ENCODE results near the gene DYNLT3.

The DYNLT3 gene, protein sequence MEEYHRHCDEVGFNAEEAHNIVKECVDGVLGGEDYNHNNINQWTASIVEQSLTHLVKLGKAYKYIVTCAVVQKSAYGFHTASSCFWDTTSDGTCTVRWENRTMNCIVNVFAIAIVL

DNA sequence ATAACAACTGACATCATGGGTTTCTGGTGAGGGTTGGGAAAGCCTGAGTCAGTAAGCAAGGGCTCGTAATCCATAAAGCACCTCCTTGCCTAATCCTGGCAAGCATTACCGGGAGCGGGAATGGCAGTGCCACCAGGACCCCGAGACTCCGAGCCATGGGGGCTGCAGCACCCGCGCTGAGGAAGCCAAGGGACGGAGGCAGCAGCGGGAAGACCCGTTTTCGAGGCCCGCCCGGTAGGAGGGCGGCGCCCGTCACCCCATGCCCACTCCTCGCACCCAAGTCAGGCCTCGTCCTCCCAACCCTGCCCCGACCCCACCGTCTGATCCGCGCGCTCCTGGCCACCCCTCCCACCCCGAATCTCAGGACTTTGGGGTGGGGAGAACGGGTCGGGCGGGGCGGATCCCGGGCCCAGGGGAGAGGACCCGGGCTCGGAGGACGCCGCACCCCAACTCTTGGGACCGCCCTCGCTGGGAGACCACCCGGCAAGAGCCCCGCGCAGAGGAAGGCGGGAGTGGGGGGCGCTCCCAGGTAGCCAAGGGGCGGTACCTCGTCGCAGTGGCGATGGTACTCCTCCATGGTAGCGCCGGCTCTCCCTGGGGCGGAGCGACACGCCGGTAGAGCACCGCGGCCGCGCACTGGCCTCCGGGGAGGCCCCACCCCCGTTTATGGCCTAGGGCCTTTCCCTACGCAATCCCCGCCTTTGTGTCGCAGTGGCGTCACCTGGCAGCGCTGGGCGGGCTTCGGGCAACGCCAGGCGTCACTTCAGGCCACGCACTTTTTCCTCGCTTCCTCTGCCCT, at the start of gene DYNLT3:
Gene DYNLT3, minus strand, starts transcription at position 638 of the 799 bp plus-strand sequence. Its CDS starts 61 bp downstream, at position 577.
- Mint-ChIP-seq H3K4me1 (ENCODE audit: low read depth) (peaks cover 33% of the 10 kb centered on the region), H3K36me3 (ENCODE audit: low read depth) (peaks cover 2% of the 10 kb centered on the region), H3K27ac (peak within 1 kb of the TSS; percentile 96), H3K4me3 (peak within 1 kb of the TSS; percentile 75), H3K27me3 (peaks cover 29% of the 10 kb centered on the region), H3K9me3 (no peaks in the 10 kb centered on the region)
- peak; percentile 81 for DNase-seq

DNA sequence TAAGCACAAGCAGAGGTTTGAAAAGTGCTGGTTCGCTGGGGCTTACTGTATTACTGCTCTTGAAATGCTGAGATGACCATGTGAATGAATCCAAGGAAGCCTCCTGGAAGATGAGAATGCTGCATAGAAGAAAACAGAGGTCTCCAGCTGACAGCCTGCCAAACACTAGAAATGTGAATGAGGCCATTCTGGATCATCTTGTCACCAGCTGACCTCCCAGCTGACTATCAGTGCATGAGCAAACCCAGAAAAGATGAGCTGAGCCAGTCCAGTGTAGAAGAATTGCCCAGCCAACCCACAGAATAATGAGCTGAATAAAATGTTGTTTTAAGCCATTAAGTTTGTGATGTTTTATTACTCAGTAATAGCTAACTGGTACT, 49.1 kb upstream of the DYNLT3 start:
- Mint-ChIP-seq H3K9me3 (no peaks in the 10 kb centered on the region), H3K36me3 (ENCODE audit: low read depth) (no peaks in the 10 kb centered on the region), H3K4me3 (no peak overlapping the region), H3K4me1 (ENCODE audit: low read depth) (no peaks in the 10 kb centered on the region), H3K27ac (no peak overlapping the region), H3K27me3 (peaks cover 30% of the 10 kb centered on the region)
- no peak for DNase-seq

DNA sequence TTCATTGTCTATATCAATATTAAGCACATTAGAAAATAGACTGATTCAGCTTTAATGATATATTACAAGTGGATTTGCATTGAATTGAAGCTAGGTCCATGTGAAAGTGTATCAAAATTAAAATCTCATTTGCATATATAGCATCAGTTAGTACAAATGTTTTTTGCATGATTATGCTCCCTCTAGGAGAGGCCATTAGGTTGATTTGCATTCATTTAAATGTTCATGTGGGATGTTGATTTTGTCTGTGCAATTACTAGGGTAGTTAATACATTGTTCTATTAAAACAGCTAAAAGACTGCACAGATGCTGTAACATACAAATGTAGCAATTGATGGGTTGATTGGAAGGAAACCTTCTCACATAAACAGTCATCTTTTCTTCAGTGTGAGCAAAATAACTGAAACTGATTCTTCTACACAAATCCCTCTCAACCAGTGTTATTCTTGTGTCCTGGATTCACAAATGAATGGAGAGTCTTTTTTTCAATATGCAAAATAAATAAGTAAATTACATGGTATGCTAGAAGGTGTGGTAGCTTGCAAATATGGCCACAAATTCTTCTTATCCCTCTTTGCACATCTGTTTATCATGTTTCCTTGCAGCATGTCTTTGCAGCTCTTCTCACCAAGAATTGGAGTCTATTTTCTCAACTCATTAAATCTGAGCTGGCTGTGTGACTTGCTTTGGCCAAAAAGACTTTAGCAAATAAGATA, 48.6 kb upstream of the DYNLT3 start:
- no peaks in the 10 kb centered on the region for H3K9me3 Mint-ChIP-seq
- H3K4me3 Mint-ChIP-seq = no peak overlapping the region
- H3K4me1 Mint-ChIP-seq (ENCODE audit: low read depth) = no peaks in the 10 kb centered on the region
- H3K27me3 Mint-ChIP-seq = peaks cover 27% of the 10 kb centered on the region
- no peaks in the 10 kb centered on the region for H3K36me3 Mint-ChIP-seq (ENCODE audit: low read depth)
- DNase-seq = no peak
- no peak overlapping the region for H3K27ac Mint-ChIP-seq

DNA sequence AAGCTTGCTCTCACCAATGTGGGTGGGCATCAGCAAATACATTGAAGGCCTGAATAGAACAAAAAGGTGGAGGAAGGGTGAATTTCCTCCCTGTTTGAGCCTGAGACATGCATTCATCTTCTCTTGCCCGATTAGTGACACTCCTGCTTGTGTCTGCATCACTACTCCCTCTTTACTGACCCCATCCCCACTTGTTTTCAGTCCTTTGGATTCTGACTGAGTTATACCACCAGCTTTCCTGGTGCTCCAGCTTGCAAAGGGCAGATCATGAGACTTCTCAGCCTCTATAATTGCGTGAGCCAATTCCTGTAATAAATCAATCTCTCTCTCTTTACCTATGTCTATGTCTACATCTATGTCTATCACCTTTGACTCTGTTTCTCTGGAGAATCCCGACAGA, 47.4 kb upstream of the DYNLT3 start:
- no peak for DNase-seq
- Mint-ChIP-seq H3K4me1 (ENCODE audit: low read depth) (no peaks in the 10 kb centered on the region), H3K36me3 (ENCODE audit: low read depth) (no peaks in the 10 kb centered on the region), H3K4me3 (no peak overlapping the region), H3K9me3 (no peaks in the 10 kb centered on the region), H3K27me3 (peaks cover 27% of the 10 kb centered on the region), H3K27ac (no peak overlapping the region)

- no peaks in the 10 kb centered on the region for H3K36me3 Mint-ChIP-seq (ENCODE audit: low read depth)
- no peak overlapping the region for H3K27ac Mint-ChIP-seq
- H3K9me3 Mint-ChIP-seq = no peaks in the 10 kb centered on the region
Observed at GRCh38 chrX:37888010-37888409, 40.6 kb upstream of the DYNLT3 start.

DNA sequence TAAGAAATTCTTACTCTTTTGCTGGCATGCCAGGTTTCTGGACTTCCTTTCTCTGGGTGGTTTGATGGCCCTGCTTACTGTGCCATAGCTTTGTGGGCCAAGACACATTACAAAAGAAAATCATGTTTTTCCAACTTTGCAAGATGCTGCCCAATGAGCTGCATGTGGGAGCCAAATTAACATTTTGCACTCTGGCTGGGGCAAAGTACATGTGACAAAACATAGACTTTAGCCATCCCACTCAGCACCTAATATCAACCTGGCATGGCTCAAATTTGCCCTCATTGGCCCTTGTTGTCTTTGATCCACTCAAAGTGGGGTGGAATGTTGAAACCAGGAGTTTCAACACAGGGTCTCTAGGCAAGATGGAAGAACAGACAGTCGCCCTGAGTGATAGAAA, 40.0 kb upstream of the DYNLT3 start:
- Mint-ChIP-seq H3K4me3 (no peak overlapping the region), H3K4me1 (ENCODE audit: low read depth) (no peaks in the 10 kb centered on the region), H3K9me3 (no peaks in the 10 kb centered on the region), H3K36me3 (ENCODE audit: low read depth) (no peaks in the 10 kb centered on the region), H3K27me3 (peaks cover 34% of the 10 kb centered on the region), H3K27ac (no peak overlapping the region)
- no peak for DNase-seq

More at GRCh38 chrX:37888010-37888409, 40.6 kb upstream of the DYNLT3 start:
- no peak for DNase-seq
- Mint-ChIP-seq H3K4me1 (ENCODE audit: low read depth) (no peaks in the 10 kb centered on the region), H3K27me3 (peaks cover 32% of the 10 kb centered on the region), H3K4me3 (no peak overlapping the region)

GRCh38 chrX:37883196-37883595, 35.8 kb upstream of the DYNLT3 start:
- DNase-seq = no peak
- Mint-ChIP-seq H3K4me3 (no peak overlapping the region), H3K9me3 (no peaks in the 10 kb centered on the region), H3K36me3 (ENCODE audit: low read depth) (no peaks in the 10 kb centered on the region), H3K27ac (no peak overlapping the region), H3K27me3 (peaks cover 62% of the 10 kb centered on the region), H3K4me1 (ENCODE audit: low read depth) (no peaks in the 10 kb centered on the region)

- Mint-ChIP-seq H3K4me3 (no peak overlapping the region), H3K27ac (no peak overlapping the region), H3K4me1 (ENCODE audit: low read depth) (no peaks in the 10 kb centered on the region), H3K27me3 (peaks cover 55% of the 10 kb centered on the region), H3K9me3 (no peaks in the 10 kb centered on the region), H3K36me3 (ENCODE audit: low read depth) (no peaks in the 10 kb centered on the region)
- no peak for DNase-seq
Observed at GRCh38 chrX:37879692-37880091, 32.3 kb upstream of the DYNLT3 start.

DNA sequence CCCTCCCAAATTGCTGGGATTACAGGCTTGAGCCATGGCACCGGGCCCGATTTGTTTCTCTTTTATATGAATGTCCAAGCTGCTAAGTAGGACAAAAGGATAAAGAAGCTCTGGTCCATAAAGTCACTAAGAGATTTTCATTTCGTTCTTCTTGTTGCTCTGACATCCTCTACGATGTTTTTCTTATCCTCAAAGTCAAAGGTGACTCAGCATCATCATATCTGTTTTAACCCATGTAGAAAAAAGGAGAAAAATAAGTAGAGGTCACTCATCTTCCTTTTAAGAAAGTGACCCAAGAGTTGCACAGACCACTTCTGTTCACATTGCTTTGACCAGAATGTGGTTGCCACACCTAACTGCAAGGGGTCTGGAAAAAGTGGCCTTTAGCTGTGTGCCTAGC, 29.3 kb upstream of the DYNLT3 start:
- H3K27me3 Mint-ChIP-seq = peaks cover 58% of the 10 kb centered on the region
- no peak for DNase-seq
- H3K4me1 Mint-ChIP-seq (ENCODE audit: low read depth) = no peaks in the 10 kb centered on the region
- no peak overlapping the region for H3K27ac Mint-ChIP-seq
- no peak overlapping the region for H3K4me3 Mint-ChIP-seq
- no peaks in the 10 kb centered on the region for H3K9me3 Mint-ChIP-seq
- H3K36me3 Mint-ChIP-seq (ENCODE audit: low read depth) = no peaks in the 10 kb centered on the region

DNA sequence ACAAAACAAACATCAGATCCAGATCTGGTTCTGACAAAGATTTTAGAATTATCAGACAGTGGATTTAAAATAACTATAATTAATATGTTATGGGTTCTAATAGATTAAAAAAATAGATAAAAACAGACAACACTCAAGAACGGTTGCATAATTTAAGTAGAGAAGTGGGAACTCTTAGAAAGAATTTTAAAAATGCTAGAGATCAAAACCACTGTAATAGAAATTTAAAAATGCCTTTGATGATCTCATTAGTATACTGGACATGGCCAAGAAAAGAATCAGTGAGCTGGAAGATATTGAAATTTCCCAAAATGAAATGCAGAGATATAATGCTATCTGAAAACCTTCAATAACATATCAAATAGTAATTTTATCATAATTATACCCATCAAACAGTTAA, 28.3 kb upstream of the DYNLT3 start:
- H3K27me3 Mint-ChIP-seq = peaks cover 56% of the 10 kb centered on the region
- H3K4me1 Mint-ChIP-seq (ENCODE audit: low read depth) = no peaks in the 10 kb centered on the region

DNA sequence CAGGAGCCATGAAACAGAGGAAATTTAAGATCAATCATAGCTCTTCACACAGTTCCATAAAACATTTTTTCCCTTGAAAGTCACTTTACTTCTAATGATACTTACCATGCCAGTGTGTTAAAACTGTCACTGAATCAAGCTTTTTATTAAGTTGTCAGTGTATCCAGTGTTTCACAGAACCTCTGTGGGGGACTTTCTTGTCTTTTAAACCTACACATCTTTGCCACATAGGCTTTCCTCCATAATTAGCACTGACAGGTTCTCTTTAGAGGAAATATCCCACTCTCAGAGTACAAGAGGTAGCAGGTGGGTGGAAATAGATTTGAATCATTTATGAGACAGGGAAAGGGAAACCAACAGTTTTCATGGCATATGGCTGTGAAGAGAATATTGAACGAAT, 25.8 kb upstream of the DYNLT3 start:
- Mint-ChIP-seq H3K9me3 (no peaks in the 10 kb centered on the region), H3K36me3 (ENCODE audit: low read depth) (no peaks in the 10 kb centered on the region), H3K27ac (no peak overlapping the region), H3K4me3 (no peak overlapping the region), H3K27me3 (peaks cover 53% of the 10 kb centered on the region), H3K4me1 (ENCODE audit: low read depth) (peaks cover 3% of the 10 kb centered on the region)
- DNase-seq = no peak

More for the DNA sequence above, 28.3 kb upstream of the DYNLT3 start:
- H3K36me3 Mint-ChIP-seq (ENCODE audit: low read depth) = no peaks in the 10 kb centered on the region
- no peak overlapping the region for H3K4me3 Mint-ChIP-seq
- no peaks in the 10 kb centered on the region for H3K9me3 Mint-ChIP-seq
- no peak overlapping the region for H3K27ac Mint-ChIP-seq
- DNase-seq = no peak

GRCh38 chrX:37872303-37872655, 24.9 kb upstream of the DYNLT3 start:
- no peak for DNase-seq
- Mint-ChIP-seq H3K36me3 (ENCODE audit: low read depth) (no peaks in the 10 kb centered on the region), H3K27me3 (peaks cover 50% of the 10 kb centered on the region), H3K9me3 (no peaks in the 10 kb centered on the region), H3K4me1 (ENCODE audit: low read depth) (peaks cover 11% of the 10 kb centered on the region), H3K27ac (no peak overlapping the region), H3K4me3 (no peak overlapping the region)

GRCh38 chrX:37871626-37872302, 24.4 kb upstream of the DYNLT3 start:
- no peak overlapping the region for H3K27ac Mint-ChIP-seq
- H3K36me3 Mint-ChIP-seq (ENCODE audit: low read depth) = no peaks in the 10 kb centered on the region
- H3K4me3 Mint-ChIP-seq = no peak overlapping the region
- H3K9me3 Mint-ChIP-seq = no peaks in the 10 kb centered on the region
- peaks cover 14% of the 10 kb centered on the region for H3K4me1 Mint-ChIP-seq (ENCODE audit: low read depth)
- DNase-seq = no peak
- H3K27me3 Mint-ChIP-seq = peaks cover 52% of the 10 kb centered on the region

DNA sequence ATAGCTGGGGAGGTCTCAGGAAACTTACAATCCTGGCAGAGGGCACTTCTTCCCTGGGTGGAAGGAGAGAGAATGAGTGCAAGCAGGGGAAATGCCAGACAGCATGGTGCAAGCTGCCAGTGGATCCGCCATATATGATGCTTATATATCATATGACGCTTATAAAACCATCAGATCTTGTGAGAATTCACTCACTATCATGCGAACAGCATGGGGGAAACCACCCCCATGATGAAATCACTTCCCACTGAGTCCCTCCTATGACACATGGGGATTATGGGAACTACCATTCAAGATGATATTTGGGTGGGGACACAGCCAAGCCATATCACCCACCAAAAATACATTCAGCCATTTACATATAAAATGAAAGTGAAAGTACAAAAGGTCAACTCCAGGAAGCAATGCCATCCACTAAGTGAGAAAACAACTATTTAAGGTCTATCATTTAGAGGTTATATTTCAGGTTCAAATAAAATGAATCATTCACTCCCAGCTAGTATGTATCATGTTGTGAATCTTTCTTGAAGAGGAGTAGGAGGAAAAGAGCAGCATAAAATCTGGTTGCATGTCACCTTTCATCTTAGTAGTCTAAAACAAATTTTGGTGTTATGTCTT, 20.3 kb upstream of the DYNLT3 start:
- Mint-ChIP-seq H3K4me1 (ENCODE audit: low read depth) (peaks cover 14% of the 10 kb centered on the region), H3K27ac (no peak overlapping the region), H3K4me3 (no peak overlapping the region), H3K9me3 (no peaks in the 10 kb centered on the region), H3K27me3 (peaks cover 49% of the 10 kb centered on the region), H3K36me3 (ENCODE audit: low read depth) (no peaks in the 10 kb centered on the region)
- DNase-seq = no peak

Data from activated T-cell treated with anti-CD3 and anti-CD28 coated beads, Interleukin-2, amount 50 U/mL, for 24 hours (primary cell).